HCT116 (cell line): ENCODE data around the gene SH2D2A.

Source experiments
- CEBPB ChIP-seq: IDR thresholded peaks from 2 replicates; pipeline ENCODE4 v1.6.1; 2012; ENCODE audit warnings: low read depth
- EGR1 ChIP-seq: IDR thresholded peaks from 2 replicates; pipeline ENCODE4 v1.6.1; 2012; ENCODE audit warnings: low read depth
- ELF1 ChIP-seq: IDR thresholded peaks from 2 replicates; pipeline ENCODE4 v1.6.1; 2012; ENCODE audit warnings: low read depth, borderline replicate concordance
- EZH2 ChIP-seq: fragments of 200-600 bp; sonication (generic); IDR thresholded peaks from 2 replicates; pipeline ENCODE4 v1.6.1; 2017; ENCODE audit warnings: antibody characterized with exemption, mixed run types
- POLR2A ChIP-seq: IDR thresholded peaks from 2 replicates; pipeline ENCODE4 v1.7.0; 2011; ENCODE audit warnings: borderline replicate concordance; ENCODE audit not compliant: insufficient read depth, insufficient read length; ENCODE audit errors: extremely low read depth
- SRF ChIP-seq: IDR thresholded peaks from 2 replicates; pipeline ENCODE4 v1.6.1; 2012; ENCODE audit warnings: low read depth
- TCF7L2 ChIP-seq: IDR thresholded peaks from 2 replicates; pipeline ENCODE4 v1.7.0; 2011; ENCODE audit warnings: borderline replicate concordance, inconsistent platforms; ENCODE audit not compliant: insufficient read depth, insufficient read length; ENCODE audit errors: extremely low read depth
- YY1 ChIP-seq: IDR thresholded peaks from 2 replicates; pipeline ENCODE4 v1.6.1; 2011; ENCODE audit warnings: low read length, low read depth, moderate library complexity, mild to moderate bottlenecking; ENCODE audit not compliant: insufficient replicate concordance; ENCODE audit errors: extremely low read depth
- ZFX ChIP-seq: fragments of 450-650 bp; IDR thresholded peaks from 2 replicates; pipeline ENCODE4 v1.6.1; 2017
- ZNF274 ChIP-seq: fragments of 200-500 bp; sonication (Bioruptor generic); IDR thresholded peaks from 2 replicates; pipeline ENCODE4 v1.6.1; 2014; ENCODE audit warnings: mild to moderate bottlenecking, low read depth, low read length, inconsistent platforms
- TF ChIP-seq, protein P1 (sequence below), 3 experiments: fragments of 200-600 bp in 1 of 3; sonication (generic) in 1 of 3; IDR thresholded peaks in 2 of 3; conservative IDR thresholded peaks in 1 of 3; 2 replicates each; pipeline ENCODE4 v1.5.1; 2012 to 2017; ENCODE audit warnings: low read depth in 2 of 3, low read length in 2 of 3, antibody characterized with exemption in 1 of 3, borderline replicate concordance in 1 of 3, control low read depth in 1 of 3, mild to moderate bottlenecking in 1 of 3, mixed read lengths in 1 of 3, mixed run types in 1 of 3, moderate library complexity in 1 of 3; ENCODE audit not compliant: insufficient read depth in 1 of 3
- TF ChIP-seq, protein P2 (sequence below): IDR thresholded peaks from 2 replicates; pipeline ENCODE4 v1.6.1; 2012

DNA sequence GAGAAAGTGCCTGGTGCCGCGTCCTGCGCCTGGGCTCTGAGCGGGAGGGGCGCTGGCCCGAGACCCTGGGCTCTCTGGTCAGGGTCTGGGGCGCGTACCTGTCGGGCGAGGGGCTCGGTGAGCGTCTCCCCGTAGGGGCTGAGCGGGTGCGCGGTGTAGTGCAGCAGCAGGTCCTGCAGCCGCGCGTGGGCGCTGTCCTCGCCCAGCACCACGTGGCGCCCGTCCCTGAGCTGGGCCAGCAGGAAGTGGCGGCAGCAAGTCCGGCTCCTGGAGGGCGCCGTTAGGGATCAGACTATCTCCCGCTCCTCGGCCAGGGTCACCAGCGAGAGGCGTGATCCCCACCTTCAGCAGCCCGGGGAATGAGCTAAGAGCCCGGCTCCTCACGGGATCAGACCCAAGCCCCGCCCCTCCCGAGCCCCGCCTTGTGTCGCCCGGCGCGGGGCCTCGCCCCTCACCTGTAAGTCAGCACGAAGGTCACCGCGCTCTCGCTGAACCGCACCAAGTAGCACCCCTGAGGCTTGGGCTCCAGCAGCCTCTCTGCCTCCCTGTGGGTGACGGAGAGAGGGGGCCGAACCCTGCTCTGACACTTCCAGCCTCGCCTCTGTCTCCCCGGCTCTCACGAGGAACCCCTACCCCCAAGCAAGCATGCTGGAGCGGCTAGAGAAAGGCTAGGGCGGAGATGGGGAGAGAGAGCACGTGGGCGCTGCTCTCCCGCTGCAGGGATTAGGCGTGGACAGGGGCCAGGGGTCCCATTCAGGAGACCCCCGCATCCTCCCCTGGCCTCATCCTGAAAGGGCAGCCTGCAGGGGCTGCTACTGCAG is 2.7 kb downstream of the SH2D2A start:
- TF ChIP-seq ELF1 = no peak
- TF ChIP-seq TCF7L2 = peak; percentile 22
- no peak for TF ChIP-seq EZH2
- TF ChIP-seq, protein P1, sequence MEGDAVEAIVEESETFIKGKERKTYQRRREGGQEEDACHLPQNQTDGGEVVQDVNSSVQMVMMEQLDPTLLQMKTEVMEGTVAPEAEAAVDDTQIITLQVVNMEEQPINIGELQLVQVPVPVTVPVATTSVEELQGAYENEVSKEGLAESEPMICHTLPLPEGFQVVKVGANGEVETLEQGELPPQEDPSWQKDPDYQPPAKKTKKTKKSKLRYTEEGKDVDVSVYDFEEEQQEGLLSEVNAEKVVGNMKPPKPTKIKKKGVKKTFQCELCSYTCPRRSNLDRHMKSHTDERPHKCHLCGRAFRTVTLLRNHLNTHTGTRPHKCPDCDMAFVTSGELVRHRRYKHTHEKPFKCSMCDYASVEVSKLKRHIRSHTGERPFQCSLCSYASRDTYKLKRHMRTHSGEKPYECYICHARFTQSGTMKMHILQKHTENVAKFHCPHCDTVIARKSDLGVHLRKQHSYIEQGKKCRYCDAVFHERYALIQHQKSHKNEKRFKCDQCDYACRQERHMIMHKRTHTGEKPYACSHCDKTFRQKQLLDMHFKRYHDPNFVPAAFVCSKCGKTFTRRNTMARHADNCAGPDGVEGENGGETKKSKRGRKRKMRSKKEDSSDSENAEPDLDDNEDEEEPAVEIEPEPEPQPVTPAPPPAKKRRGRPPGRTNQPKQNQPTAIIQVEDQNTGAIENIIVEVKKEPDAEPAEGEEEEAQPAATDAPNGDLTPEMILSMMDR (IDR thresholded peaks at IDR 0.05 in 2 of 3, conservative IDR thresholded peaks at IDR 0.05 in 1 of 3; ENCODE audit: borderline replicate concordance in 1 of 3, insufficient read depth in 1 of 3, low read depth in 2 of 3, low read length in 2 of 3) = peak in 2 of 3 experiments; percentile 57 to 73; a peak in 4 of 6 replicates
- TF ChIP-seq POLR2A = peak; percentile 68
- no peak for TF ChIP-seq CEBPB
- TF ChIP-seq, protein P2, sequence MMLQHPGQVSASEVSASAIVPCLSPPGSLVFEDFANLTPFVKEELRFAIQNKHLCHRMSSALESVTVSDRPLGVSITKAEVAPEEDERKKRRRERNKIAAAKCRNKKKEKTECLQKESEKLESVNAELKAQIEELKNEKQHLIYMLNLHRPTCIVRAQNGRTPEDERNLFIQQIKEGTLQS = no peak
- TF ChIP-seq EGR1 = peak; percentile 81
- TF ChIP-seq SRF = no peak
- peak; percentile 39; the same call in 1 of the 2 replicates for TF ChIP-seq ZFX
- no peak for TF ChIP-seq YY1
- TF ChIP-seq ZNF274 = no peak
